OCI-LY7 (cell line): ENCODE results near the gene ABCA8. TPM values are rescaled to one million over a fixed set of nuclear protein-coding genes. Genes with fewer than 3 reads are reported as not detected.

ENCODE experiments used
- BruUV-seq: library from RNA; stranded (reverse); fragments of 400-500 nt; replicated peaks from 2 replicates; lab custom pipeline; 2021; lab: Mats Ljungman, UMichigan
- CTCF ChIA-PET: fragments of 300-600 bp; sonication (Branson Sonifier 250); formaldehyde crosslinking; loops from one replicate; lab custom pipeline; 2022; ENCODE audit warnings: antibody characterized with exemption; ENCODE audit not compliant: unreplicated experiment; lab: Charles Lee
- POLR2A ChIA-PET: fragments of 300-600 bp; sonication (Branson Sonifier 250); formaldehyde crosslinking; loops from one replicate; lab custom pipeline; 2022; ENCODE audit warnings: antibody characterized with exemption; lab: Charles Lee
- DNase-seq: peaks from one replicate; pipeline ENCODE4 v3.0.0-alpha.2; 2015; ENCODE audit warnings: low spot score
- H2AFZ ChIP-seq: fragments of 200-600 bp; sonication (generic), shearing (Covaris generic); 2 replicates; pipeline ENCODE4 v1.6.1; 2014; ENCODE audit warnings: mild to moderate bottlenecking, antibody characterized with exemption, low read length, moderate library complexity
- H3K27ac ChIP-seq: fragments of 200-600 bp; sonication (generic); 2 replicates; pipeline ENCODE4 v1.5.1; 2014; ENCODE audit warnings: mixed run types, low read depth, mild to moderate bottlenecking, moderate library complexity, low read length, inconsistent platforms; ENCODE audit not compliant: poor library complexity, severe bottlenecking
- H3K36me3 ChIP-seq: fragments of 200-600 bp; sonication (generic); 2 replicates; pipeline ENCODE4 v1.6.1; 2014; ENCODE audit warnings: mild to moderate bottlenecking, antibody characterized with exemption, low read length, moderate library complexity, mixed read lengths; ENCODE audit not compliant: insufficient read depth
- H3K4me1 ChIP-seq: fragments of 200-600 bp; sonication (generic); 2 replicates; pipeline ENCODE4 v1.5.1; 2014; ENCODE audit warnings: mild to moderate bottlenecking, low read length; ENCODE audit not compliant: insufficient read depth, poor library complexity, severe bottlenecking
- H3K4me2 ChIP-seq: fragments of 200-600 bp; sonication (generic); 2 replicates; pipeline ENCODE4 v1.6.1; 2014; ENCODE audit warnings: mild to moderate bottlenecking, low read length
- H3K4me3 ChIP-seq: fragments of 200-600 bp; sonication (generic); 2 replicates; pipeline ENCODE4 v1.5.1; 2014; ENCODE audit warnings: mild to moderate bottlenecking, low read depth, low read length; ENCODE audit not compliant: poor library complexity, severe bottlenecking
- H3K79me2 ChIP-seq: fragments of 200-600 bp; sonication (generic); 2 replicates; pipeline ENCODE4 v1.6.1; 2016; ENCODE audit warnings: low read depth, mild to moderate bottlenecking, low read length, moderate library complexity, mixed read lengths; ENCODE audit not compliant: insufficient read depth
- H3K9me2 ChIP-seq: fragments of 200-600 bp; sonication (generic); 2 replicates; pipeline ENCODE4 v1.6.1; 2016; ENCODE audit warnings: mild to moderate bottlenecking, low read length, mixed read lengths; ENCODE audit not compliant: insufficient read depth
- H3K9me3 ChIP-seq: fragments of 200-600 bp; sonication (generic); 2 replicates; pipeline ENCODE4 v1.6.1; 2014; ENCODE audit warnings: mild to moderate bottlenecking, mixed run types, low read length, mixed read lengths
- H4K20me1 ChIP-seq: fragments of 200-600 bp; sonication (generic); 2 replicates; pipeline ENCODE4 v1.6.1; 2014; ENCODE audit warnings: mild to moderate bottlenecking, antibody characterized with exemption, low read length, moderate library complexity, mixed read lengths; ENCODE audit not compliant: insufficient read depth
- EZH2phosphoT487 ChIP-seq: fragments of 200-600 bp; sonication (generic); IDR thresholded peaks from 2 replicates; pipeline ENCODE4 v1.6.1; 2018; ENCODE audit warnings: low read depth, borderline replicate concordance, mild to moderate bottlenecking, mixed run types, antibody characterized with exemption, low read length, moderate library complexity, mixed read lengths
- intact Hi-C: fragments of 100-400 bp; cut with micrococcal nuclease; formaldehyde crosslinking; loops from one replicate; pipeline ENCODE4 v1.10.0; 2022; ENCODE audit not compliant: unreplicated experiment
- total RNA-seq, 2 experiments: library from RNA; depleted of rRNA in 1 of 2; stranded (reverse); fragments of >200 nt in 1 of 2; shearing (Covaris generic) in 1 of 2; gene quantifications; 2 replicates each; pipeline ENCODE4 v1.2.3, GENCODE V29; 2014 to 2022
- TF ChIP-seq, protein P1 (sequence below): fragments of 200-600 bp; sonication (generic); conservative IDR thresholded peaks from 2 replicates; pipeline ENCODE4 v1.5.1; 2014; ENCODE audit warnings: mild to moderate bottlenecking, antibody characterized with exemption, low read length, moderate library complexity, mixed read lengths

The ABCA8 gene
- total RNA-seq, 2 experiments from 2014 or later = not detected

DNA sequence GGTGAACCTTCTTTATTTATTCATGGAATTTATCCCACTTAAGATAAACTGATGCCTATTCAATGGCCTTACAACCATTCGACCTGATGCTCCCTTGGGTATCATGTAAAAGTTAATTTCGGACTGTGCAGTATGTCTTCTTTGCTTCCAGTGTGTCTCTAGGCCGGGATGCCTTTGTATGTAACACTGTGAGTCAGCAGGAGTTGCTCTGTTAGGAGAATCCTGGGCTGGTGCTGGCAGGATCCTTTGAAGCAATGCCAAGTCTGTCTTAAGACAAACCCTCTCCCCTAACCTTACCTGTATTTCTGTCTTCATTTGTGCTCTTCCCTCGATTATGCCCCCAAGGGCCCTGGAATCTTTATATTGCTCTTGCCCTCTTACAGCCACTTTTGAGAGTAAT is 37.9 kb upstream of the ABCA8 start:
- ChIA-PET CTCF (no interaction called here), POLR2A (interaction anchor here (0.6 to 0.7 kb wide), 2 partner anchors 150 to 234 kb away, joined by 3 to 4 read pairs; no protein-coding TSS in a partner anchor)
- no peak overlapping the region for H2AFZ ChIP-seq
- no peak for DNase-seq
- intact Hi-C loops = no loop called here
- H4K20me1 ChIP-seq = no peaks in the 10 kb centered on the region
- H3K27ac ChIP-seq = no peak overlapping the region
- H3K4me3 ChIP-seq = no peak overlapping the region
- no peaks in the 10 kb centered on the region for H3K36me3 ChIP-seq
- TF ChIP-seq, protein P1, sequence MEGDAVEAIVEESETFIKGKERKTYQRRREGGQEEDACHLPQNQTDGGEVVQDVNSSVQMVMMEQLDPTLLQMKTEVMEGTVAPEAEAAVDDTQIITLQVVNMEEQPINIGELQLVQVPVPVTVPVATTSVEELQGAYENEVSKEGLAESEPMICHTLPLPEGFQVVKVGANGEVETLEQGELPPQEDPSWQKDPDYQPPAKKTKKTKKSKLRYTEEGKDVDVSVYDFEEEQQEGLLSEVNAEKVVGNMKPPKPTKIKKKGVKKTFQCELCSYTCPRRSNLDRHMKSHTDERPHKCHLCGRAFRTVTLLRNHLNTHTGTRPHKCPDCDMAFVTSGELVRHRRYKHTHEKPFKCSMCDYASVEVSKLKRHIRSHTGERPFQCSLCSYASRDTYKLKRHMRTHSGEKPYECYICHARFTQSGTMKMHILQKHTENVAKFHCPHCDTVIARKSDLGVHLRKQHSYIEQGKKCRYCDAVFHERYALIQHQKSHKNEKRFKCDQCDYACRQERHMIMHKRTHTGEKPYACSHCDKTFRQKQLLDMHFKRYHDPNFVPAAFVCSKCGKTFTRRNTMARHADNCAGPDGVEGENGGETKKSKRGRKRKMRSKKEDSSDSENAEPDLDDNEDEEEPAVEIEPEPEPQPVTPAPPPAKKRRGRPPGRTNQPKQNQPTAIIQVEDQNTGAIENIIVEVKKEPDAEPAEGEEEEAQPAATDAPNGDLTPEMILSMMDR = no peak
- TF ChIP-seq EZH2phosphoT487 = no peak
- no TSS peak for BruUV-seq
- H3K9me2 ChIP-seq = no peaks in the 10 kb centered on the region
- no peaks in the 10 kb centered on the region for H3K9me3 ChIP-seq
- H3K4me2 ChIP-seq = no peak overlapping the region
- H3K4me1 ChIP-seq = no peaks in the 10 kb centered on the region
- no peaks in the 10 kb centered on the region for H3K79me2 ChIP-seq

DNA sequence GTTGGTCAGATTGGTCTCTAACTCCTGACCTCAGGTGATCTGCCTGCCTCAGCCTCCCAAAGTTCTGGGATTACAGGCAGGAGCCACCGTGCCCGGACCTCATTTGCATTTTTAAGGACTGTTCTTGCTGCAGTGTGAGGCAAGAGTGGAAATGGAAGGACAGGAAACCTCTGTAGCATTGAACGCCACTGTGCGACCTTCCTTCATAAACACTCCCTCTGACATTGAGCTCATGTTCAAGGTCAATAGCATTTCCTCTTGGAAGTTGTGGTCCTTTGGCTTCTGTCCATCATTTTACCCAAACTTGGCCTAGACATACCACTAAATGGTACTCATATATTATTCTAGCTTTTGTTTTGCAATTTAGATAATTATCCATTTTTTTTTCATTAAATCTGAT is 32.8 kb upstream of the ABCA8 start:
- CTCF ChIA-PET = no interaction called here
- POLR2A ChIA-PET = interaction anchor here (0.6 to 0.9 kb wide), 2 partner anchors 11 to 60 kb away, joined by 3 to 4 read pairs; no protein-coding TSS in a partner anchor

DNA sequence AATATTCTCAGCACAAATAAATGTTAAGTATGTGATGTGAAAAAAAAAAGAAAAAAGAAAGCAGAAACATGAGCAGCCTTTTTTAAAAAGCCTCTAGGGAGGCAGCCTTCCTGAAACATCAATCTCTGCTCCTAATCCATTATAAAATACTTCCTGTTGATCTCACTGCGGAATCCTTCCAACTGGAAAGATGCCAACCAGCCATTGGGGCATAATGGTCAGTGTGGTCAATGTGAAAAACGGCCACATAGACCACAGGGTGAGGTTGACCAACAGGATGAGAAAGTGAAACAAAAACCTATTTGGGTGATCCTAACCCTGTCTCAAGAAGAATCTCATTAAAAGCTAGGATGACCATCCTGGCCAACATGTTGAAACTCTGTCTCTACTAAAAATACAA is 26.1 kb upstream of the ABCA8 start:
- Histone ChIP-seq H3K36me3 (no peaks in the 10 kb centered on the region), H4K20me1 (no peaks in the 10 kb centered on the region), H3K9me3 (no peaks in the 10 kb centered on the region), H3K4me2 (no peak overlapping the region), H3K79me2 (no peaks in the 10 kb centered on the region), H3K9me2 (no peaks in the 10 kb centered on the region), H3K4me1 (no peaks in the 10 kb centered on the region), H2AFZ (no peak overlapping the region), H3K27ac (no peak overlapping the region), H3K4me3 (no peak overlapping the region)
- TF ChIP-seq, protein P1 = no peak
- no peak for TF ChIP-seq EZH2phosphoT487
- no peak for DNase-seq
- BruUV-seq = no TSS peak
- intact Hi-C loops = no loop called here
- ChIA-PET POLR2A (interaction anchor here (0.6 kb wide), 1 partner anchor 679 kb away, joined by 3 read pairs; no protein-coding TSS in a partner anchor), CTCF (no interaction called here)

More for the DNA sequence above, 32.8 kb upstream of the ABCA8 start:
- no peak for DNase-seq
- BruUV-seq = no TSS peak
- TF ChIP-seq EZH2phosphoT487 = no peak
- TF ChIP-seq, protein P1 = no peak
- no peak overlapping the region for H2AFZ ChIP-seq
- no peaks in the 10 kb centered on the region for H3K36me3 ChIP-seq
- H4K20me1 ChIP-seq = no peaks in the 10 kb centered on the region
- H3K4me3 ChIP-seq = no peak overlapping the region
- no peaks in the 10 kb centered on the region for H3K79me2 ChIP-seq
- H3K9me3 ChIP-seq = no peaks in the 10 kb centered on the region
- intact Hi-C loops = no loop called here
- H3K27ac ChIP-seq = no peak overlapping the region
- H3K4me1 ChIP-seq = no peaks in the 10 kb centered on the region
- H3K4me2 ChIP-seq = no peak overlapping the region
- no peaks in the 10 kb centered on the region for H3K9me2 ChIP-seq
